BJ (cell line): ENCODE data around the gene KRTAP20-2. TPM values are rescaled to one million over a fixed set of nuclear protein-coding genes. Genes with fewer than 3 reads are reported as not detected.

ENCODE experiments used
- CTCF ChIA-PET: fragments of 350-600 bp; formaldehyde crosslinking; extraction: SDS; loops from one replicate; lab custom pipeline; 2021; ENCODE audit warnings: antibody characterized with exemption, inconsistent platforms; lab: Yijun Ruan, JAX
- POLR2A ChIA-PET: fragments of 300-600 bp; sonication (Branson Sonifier 250); formaldehyde crosslinking; extraction: SDS; loops from one replicate; lab custom pipeline; 2021; ENCODE audit warnings: antibody characterized with exemption; lab: Charles Lee
- DNase-seq: peaks from one replicate; pipeline ENCODE4 v3.0.0-alpha.2; 2011; ENCODE audit warnings: low read depth
- H3K27me3 ChIP-seq: 2 replicates; pipeline ENCODE4 v1.6.0; 2011; ENCODE audit warnings: low read length; ENCODE audit not compliant: control insufficient read depth, insufficient read depth
- H3K36me3 ChIP-seq: 2 replicates; pipeline ENCODE4 v1.5.1; 2011; ENCODE audit warnings: low read length; ENCODE audit not compliant: control insufficient read depth, insufficient read depth
- H3K4me3 ChIP-seq: 2 replicates; pipeline ENCODE4 v1.5.1; 2011; ENCODE audit warnings: low read depth, mild to moderate bottlenecking, control low read depth, low read length
- CTCF ChIP-seq: IDR thresholded peaks from 2 replicates; pipeline ENCODE4 v1.5.1; 2011; ENCODE audit warnings: low read depth, mild to moderate bottlenecking, control low read depth, inconsistent platforms, low read length, moderate library complexity; ENCODE audit not compliant: insufficient read depth
- polyA plus RNA-seq: library from polyadenylated mRNA; depleted of rRNA; stranded (reverse); fragments of >200 nt; gene quantifications from 2 replicates; pipeline ENCODE4 v1.2.3, GENCODE V29; 2011

The KRTAP20-2 gene
- polyA plus RNA-seq, 1 experiment = not detected

GRCh38 chr21:30620080-30620479 lies 14.9 kb upstream of the KRTAP20-2 start:
- Histone ChIP-seq H3K4me3 (no peak overlapping the region), H3K36me3 (no peaks in the 10 kb centered on the region), H3K27me3 (no peaks in the 10 kb centered on the region)
- no peak for TF ChIP-seq CTCF
- CTCF ChIA-PET = no interaction called here
- no peak for DNase-seq
- POLR2A ChIA-PET = no interaction called here

- POLR2A ChIA-PET = no interaction called here
- Histone ChIP-seq H3K4me3 (no peak within 1 kb of the TSS), H3K27me3 (no peaks in the 10 kb centered on the region), H3K36me3 (no peaks in the 10 kb centered on the region)
- DNase-seq = no peak
- CTCF ChIA-PET = no interaction called here
- TF ChIP-seq CTCF = no peak
Measured at GRCh38 chr21:30620522-30620921, 14.5 kb upstream of the KRTAP20-2 start, which contains the start of gene KRTAP20-4. TSS of gene KRTAP20-4 (plus strand) at chr21:30620627.

- no peaks in the 10 kb centered on the region for H3K27me3 ChIP-seq
- no peaks in the 10 kb centered on the region for H3K36me3 ChIP-seq
- no peak for TF ChIP-seq CTCF
- POLR2A ChIA-PET = no interaction called here
- DNase-seq = no peak
- CTCF ChIA-PET = no interaction called here
- H3K4me3 ChIP-seq = no peak overlapping the region
Measured at GRCh38 chr21:30623362-30623761, 11.6 kb upstream of the KRTAP20-2 start.

- no peak for TF ChIP-seq CTCF
- H3K27me3 ChIP-seq = no peaks in the 10 kb centered on the region
- DNase-seq = no peak
- POLR2A ChIA-PET = no interaction called here
- CTCF ChIA-PET = no interaction called here
- no peak overlapping the region for H3K4me3 ChIP-seq
- H3K36me3 ChIP-seq = no peaks in the 10 kb centered on the region
Measured at GRCh38 chr21:30625449-30626165, 9.4 kb upstream of the KRTAP20-2 start.

GRCh38 chr21:30628109-30628508 lies 6.9 kb upstream of the KRTAP20-2 start:
- TF ChIP-seq CTCF = no peak
- H3K27me3 ChIP-seq = no peaks in the 10 kb centered on the region
- H3K4me3 ChIP-seq = no peak overlapping the region
- POLR2A ChIA-PET = no interaction called here
- H3K36me3 ChIP-seq = no peaks in the 10 kb centered on the region
- no peak for DNase-seq
- CTCF ChIA-PET = no interaction called here
